Body of pancreas (tissue), 4 donors: ENCODE measurements around the gene KCNQ4.

Experiments used
- CTCF ChIP-seq, 7 experiments: fragments of 450-650 bp in 4 of 7; fragments of 200-600 bp in 3 of 7; sonication (generic) in 3 of 7; IDR thresholded peaks; one replicate each; pipeline ENCODE4 v1.5.1; 2016 to 2019; ENCODE audit warnings: antibody characterized with exemption in 7 of 7
- POLR2A ChIP-seq, 3 donors: fragments of 450-650 bp; IDR thresholded peaks; one replicate each; pipeline ENCODE4 v1.6.1; 2016; ENCODE audit warnings: antibody characterized with exemption in 3 of 3, mild to moderate bottlenecking in 2 of 3

- TF ChIP-seq CTCF (IDR thresholded peaks at IDR 0.05) (no peak), POLR2A (IDR thresholded peaks at IDR 0.05) (no peak)
Observed at GRCh38 chr1:40847023-40847745, 63.6 kb downstream of the KCNQ4 start.
